OCI-LY7 (cell line): ENCODE results near the gene RAPGEF2. TPM values are rescaled to one million over a fixed set of nuclear protein-coding genes. Genes with fewer than 3 reads are reported as not detected.

Source experiments
- BruUV-seq: library from RNA; stranded (reverse); fragments of 400-500 nt; replicated peaks from 2 replicates; lab custom pipeline; 2021; lab: Mats Ljungman, UMichigan
- CTCF ChIA-PET: fragments of 300-600 bp; sonication (Branson Sonifier 250); formaldehyde crosslinking; loops from one replicate; lab custom pipeline; 2022; ENCODE audit warnings: antibody characterized with exemption; ENCODE audit not compliant: unreplicated experiment; lab: Charles Lee
- POLR2A ChIA-PET: fragments of 300-600 bp; sonication (Branson Sonifier 250); formaldehyde crosslinking; loops from one replicate; lab custom pipeline; 2022; ENCODE audit warnings: antibody characterized with exemption; lab: Charles Lee
- DNase-seq: peaks from one replicate; pipeline ENCODE4 v3.0.0-alpha.2; 2015; ENCODE audit warnings: low spot score
- H2AFZ ChIP-seq: fragments of 200-600 bp; sonication (generic), shearing (Covaris generic); 2 replicates; pipeline ENCODE4 v1.6.1; 2014; ENCODE audit warnings: mild to moderate bottlenecking, antibody characterized with exemption, low read length, moderate library complexity
- H3K27ac ChIP-seq: fragments of 200-600 bp; sonication (generic); 2 replicates; pipeline ENCODE4 v1.5.1; 2014; ENCODE audit warnings: mixed run types, low read depth, mild to moderate bottlenecking, moderate library complexity, low read length, inconsistent platforms; ENCODE audit not compliant: poor library complexity, severe bottlenecking
- H3K36me3 ChIP-seq: fragments of 200-600 bp; sonication (generic); 2 replicates; pipeline ENCODE4 v1.6.1; 2014; ENCODE audit warnings: mild to moderate bottlenecking, antibody characterized with exemption, low read length, moderate library complexity, mixed read lengths; ENCODE audit not compliant: insufficient read depth
- H3K4me1 ChIP-seq: fragments of 200-600 bp; sonication (generic); 2 replicates; pipeline ENCODE4 v1.5.1; 2014; ENCODE audit warnings: mild to moderate bottlenecking, low read length; ENCODE audit not compliant: insufficient read depth, poor library complexity, severe bottlenecking
- H3K4me2 ChIP-seq: fragments of 200-600 bp; sonication (generic); 2 replicates; pipeline ENCODE4 v1.6.1; 2014; ENCODE audit warnings: mild to moderate bottlenecking, low read length
- H3K4me3 ChIP-seq: fragments of 200-600 bp; sonication (generic); 2 replicates; pipeline ENCODE4 v1.5.1; 2014; ENCODE audit warnings: mild to moderate bottlenecking, low read depth, low read length; ENCODE audit not compliant: poor library complexity, severe bottlenecking
- H3K79me2 ChIP-seq: fragments of 200-600 bp; sonication (generic); 2 replicates; pipeline ENCODE4 v1.6.1; 2016; ENCODE audit warnings: low read depth, mild to moderate bottlenecking, low read length, moderate library complexity, mixed read lengths; ENCODE audit not compliant: insufficient read depth
- H3K9me2 ChIP-seq: fragments of 200-600 bp; sonication (generic); 2 replicates; pipeline ENCODE4 v1.6.1; 2016; ENCODE audit warnings: mild to moderate bottlenecking, low read length, mixed read lengths; ENCODE audit not compliant: insufficient read depth
- H3K9me3 ChIP-seq: fragments of 200-600 bp; sonication (generic); 2 replicates; pipeline ENCODE4 v1.6.1; 2014; ENCODE audit warnings: mild to moderate bottlenecking, mixed run types, low read length, mixed read lengths
- H4K20me1 ChIP-seq: fragments of 200-600 bp; sonication (generic); 2 replicates; pipeline ENCODE4 v1.6.1; 2014; ENCODE audit warnings: mild to moderate bottlenecking, antibody characterized with exemption, low read length, moderate library complexity, mixed read lengths; ENCODE audit not compliant: insufficient read depth
- EZH2phosphoT487 ChIP-seq: fragments of 200-600 bp; sonication (generic); IDR thresholded peaks from 2 replicates; pipeline ENCODE4 v1.6.1; 2018; ENCODE audit warnings: low read depth, borderline replicate concordance, mild to moderate bottlenecking, mixed run types, antibody characterized with exemption, low read length, moderate library complexity, mixed read lengths
- intact Hi-C: fragments of 100-400 bp; cut with micrococcal nuclease; formaldehyde crosslinking; loops from one replicate; pipeline ENCODE4 v1.10.0; 2022; ENCODE audit not compliant: unreplicated experiment
- total RNA-seq, 2 experiments: library from RNA; depleted of rRNA in 1 of 2; stranded (reverse); fragments of >200 nt in 1 of 2; shearing (Covaris generic) in 1 of 2; gene quantifications; 2 replicates each; pipeline ENCODE4 v1.2.3, GENCODE V29; 2014 to 2022
- TF ChIP-seq, protein P1 (sequence below): fragments of 200-600 bp; sonication (generic); conservative IDR thresholded peaks from 2 replicates; pipeline ENCODE4 v1.5.1; 2014; ENCODE audit warnings: mild to moderate bottlenecking, antibody characterized with exemption, low read length, moderate library complexity, mixed read lengths

Gene RAPGEF2
- total RNA-seq, 2 experiments from 2014 or later, result 4.6 to 6.5 TPM

DNA sequence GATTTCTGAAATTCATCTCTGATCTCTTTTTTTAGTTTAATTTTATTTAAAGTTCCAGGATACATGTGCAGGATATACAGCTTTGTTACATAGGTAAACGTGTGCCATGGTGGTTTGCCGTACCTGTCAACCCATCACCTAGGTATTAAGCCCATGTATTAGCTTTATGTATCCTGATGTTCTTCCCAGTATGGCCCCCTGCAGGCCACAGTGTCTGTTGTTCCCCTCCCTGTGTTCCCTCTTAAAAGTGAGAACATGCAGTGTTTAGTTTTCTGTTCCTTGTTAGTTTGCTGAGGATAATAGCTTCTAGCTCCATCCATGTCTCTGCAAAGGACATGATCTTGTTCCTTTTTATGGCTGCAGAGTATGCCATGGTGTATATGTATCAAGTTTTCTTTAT lies 153.2 kb downstream of the RAPGEF2 start:
- no peaks in the 10 kb centered on the region for H3K36me3 ChIP-seq
- H3K9me3 ChIP-seq, result no peaks in the 10 kb centered on the region
- no peak overlapping the region for H2AFZ ChIP-seq
- H3K79me2 ChIP-seq, result no peaks in the 10 kb centered on the region
- H3K4me2 ChIP-seq, result no peak overlapping the region
- H3K4me1 ChIP-seq, result no peaks in the 10 kb centered on the region
- H3K9me2 ChIP-seq, result no peaks in the 10 kb centered on the region
- no peak overlapping the region for H3K27ac ChIP-seq
- DNase-seq, result no peak
- no peaks in the 10 kb centered on the region for H4K20me1 ChIP-seq
- TF ChIP-seq, protein P1, sequence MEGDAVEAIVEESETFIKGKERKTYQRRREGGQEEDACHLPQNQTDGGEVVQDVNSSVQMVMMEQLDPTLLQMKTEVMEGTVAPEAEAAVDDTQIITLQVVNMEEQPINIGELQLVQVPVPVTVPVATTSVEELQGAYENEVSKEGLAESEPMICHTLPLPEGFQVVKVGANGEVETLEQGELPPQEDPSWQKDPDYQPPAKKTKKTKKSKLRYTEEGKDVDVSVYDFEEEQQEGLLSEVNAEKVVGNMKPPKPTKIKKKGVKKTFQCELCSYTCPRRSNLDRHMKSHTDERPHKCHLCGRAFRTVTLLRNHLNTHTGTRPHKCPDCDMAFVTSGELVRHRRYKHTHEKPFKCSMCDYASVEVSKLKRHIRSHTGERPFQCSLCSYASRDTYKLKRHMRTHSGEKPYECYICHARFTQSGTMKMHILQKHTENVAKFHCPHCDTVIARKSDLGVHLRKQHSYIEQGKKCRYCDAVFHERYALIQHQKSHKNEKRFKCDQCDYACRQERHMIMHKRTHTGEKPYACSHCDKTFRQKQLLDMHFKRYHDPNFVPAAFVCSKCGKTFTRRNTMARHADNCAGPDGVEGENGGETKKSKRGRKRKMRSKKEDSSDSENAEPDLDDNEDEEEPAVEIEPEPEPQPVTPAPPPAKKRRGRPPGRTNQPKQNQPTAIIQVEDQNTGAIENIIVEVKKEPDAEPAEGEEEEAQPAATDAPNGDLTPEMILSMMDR, result no peak
- no peak for TF ChIP-seq EZH2phosphoT487
- CTCF ChIA-PET, result no interaction called here
- POLR2A ChIA-PET, result interaction anchor here (0.6 kb wide), 2 partner anchors 17 to 74 kb away, joined by 3 to 8 read pairs; no protein-coding TSS in a partner anchor
- no TSS peak for BruUV-seq
- intact Hi-C loops, result no loop called here
- H3K4me3 ChIP-seq, result no peak overlapping the region

DNA sequence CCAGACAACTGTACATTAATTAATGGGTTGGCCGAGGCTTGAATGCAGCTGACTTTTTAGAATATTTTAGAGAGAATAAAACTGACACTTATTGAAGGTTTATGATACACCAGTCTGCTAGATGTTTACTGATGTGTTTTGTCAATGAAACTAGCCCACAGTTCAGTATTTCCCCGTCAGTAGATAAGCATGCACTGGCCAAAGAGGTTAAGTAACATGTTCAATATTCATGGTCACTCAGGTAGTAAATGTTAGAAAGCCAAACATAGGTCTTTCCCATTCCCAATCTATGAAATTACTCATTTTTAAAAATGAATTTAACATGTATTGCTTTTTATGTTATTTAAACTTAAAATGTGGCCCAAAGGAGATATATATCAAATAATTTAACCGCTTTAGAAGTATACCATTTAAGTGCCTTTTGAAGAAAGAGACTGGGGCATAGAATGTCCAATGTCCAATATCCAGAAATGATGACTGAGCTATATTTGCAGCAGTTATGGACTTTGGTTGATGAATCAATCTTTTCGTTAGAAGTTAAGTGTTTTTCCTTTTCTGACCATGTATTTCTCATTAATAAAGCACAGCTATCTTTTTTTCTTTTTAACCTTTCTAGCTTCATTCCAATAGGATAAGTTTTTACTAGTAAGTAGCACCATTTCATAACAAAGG lies 156.1 kb downstream of the RAPGEF2 start:
- intact Hi-C loops, result no loop called here
- CTCF ChIA-PET, result no interaction called here
- H2AFZ ChIP-seq, result no peak overlapping the region
- no peak for DNase-seq
- no peaks in the 10 kb centered on the region for H3K9me2 ChIP-seq
- no peaks in the 10 kb centered on the region for H3K4me1 ChIP-seq
- no peak overlapping the region for H3K27ac ChIP-seq
- H3K36me3 ChIP-seq, result no peaks in the 10 kb centered on the region
- POLR2A ChIA-PET, result no interaction called here
- H3K79me2 ChIP-seq, result no peaks in the 10 kb centered on the region
- H3K9me3 ChIP-seq, result no peaks in the 10 kb centered on the region
- no peak for TF ChIP-seq EZH2phosphoT487
- no peak overlapping the region for H3K4me3 ChIP-seq
- H4K20me1 ChIP-seq, result no peaks in the 10 kb centered on the region
- H3K4me2 ChIP-seq, result no peak overlapping the region
- no TSS peak for BruUV-seq

DNA sequence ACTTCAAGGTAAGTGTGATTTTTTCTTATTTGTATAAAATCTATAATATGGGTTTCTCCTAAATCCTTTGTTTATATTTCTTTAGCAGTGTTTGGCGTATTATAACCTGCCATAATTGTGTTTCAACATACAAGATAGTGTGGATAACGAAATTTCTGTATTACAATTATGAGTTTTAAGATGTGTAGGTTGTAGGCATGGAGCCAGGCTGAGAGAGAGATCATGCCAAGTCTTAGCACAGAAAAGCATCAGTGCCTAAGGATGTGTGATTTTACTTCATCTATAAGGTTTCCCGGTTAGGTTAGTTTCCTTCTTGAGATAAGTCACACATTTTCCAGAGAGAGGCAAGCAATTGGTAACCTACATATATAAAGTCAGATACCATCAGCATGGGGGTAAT lies 161.2 kb downstream of the RAPGEF2 start:
- ChIA-PET POLR2A (no interaction called here), CTCF (no interaction called here)
- no peaks in the 10 kb centered on the region for H4K20me1 ChIP-seq
- H3K4me1 ChIP-seq, result no peaks in the 10 kb centered on the region
- no TSS peak for BruUV-seq
- no peaks in the 10 kb centered on the region for H3K9me3 ChIP-seq
- TF ChIP-seq, protein P1, result no peak
- H3K36me3 ChIP-seq, result no peaks in the 10 kb centered on the region
- H3K79me2 ChIP-seq, result no peaks in the 10 kb centered on the region
- H3K4me2 ChIP-seq, result no peak overlapping the region
- intact Hi-C loops, result no loop called here
- no peak overlapping the region for H3K27ac ChIP-seq
- no peak overlapping the region for H2AFZ ChIP-seq
- H3K9me2 ChIP-seq, result no peaks in the 10 kb centered on the region
- no peak overlapping the region for H3K4me3 ChIP-seq
- DNase-seq, result no peak
